Inferior parietal cortex (tissue), 1 donor: ENCODE results near the gene GRIN3A.
"Not testable (repeated sequence)": the region's sequence is repeated elsewhere in the genome, so short reads cannot be mapped to it uniquely, and the experiment has no call there.

ENCODE experiments used
- DNase-seq: peaks from one replicate; pipeline ENCODE4 v3.0.0-alpha.2; 2016; ENCODE audit errors: extremely low spot score

GRIN3A gene

DNA sequence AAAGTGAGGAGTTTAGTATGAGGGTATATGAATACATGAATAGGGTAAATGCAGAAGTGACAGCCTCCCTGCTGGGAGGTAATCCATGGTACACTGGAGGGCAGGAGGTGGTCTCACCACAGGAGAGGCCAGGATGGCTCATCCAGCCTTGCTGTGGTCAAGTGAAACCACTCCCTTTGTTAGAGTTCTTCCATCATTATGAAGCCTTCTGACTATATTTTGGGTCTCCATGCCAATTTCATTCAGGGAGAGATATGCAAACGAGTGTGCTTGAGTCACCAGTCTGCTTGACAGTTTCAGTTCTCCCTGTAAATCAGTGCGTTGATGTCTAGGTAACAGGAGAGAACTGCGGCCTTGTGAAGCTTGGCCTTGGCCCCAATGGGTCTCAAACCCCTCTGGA, 160.1 kb downstream of the GRIN3A start:
- DNase-seq: no peak

DNA sequence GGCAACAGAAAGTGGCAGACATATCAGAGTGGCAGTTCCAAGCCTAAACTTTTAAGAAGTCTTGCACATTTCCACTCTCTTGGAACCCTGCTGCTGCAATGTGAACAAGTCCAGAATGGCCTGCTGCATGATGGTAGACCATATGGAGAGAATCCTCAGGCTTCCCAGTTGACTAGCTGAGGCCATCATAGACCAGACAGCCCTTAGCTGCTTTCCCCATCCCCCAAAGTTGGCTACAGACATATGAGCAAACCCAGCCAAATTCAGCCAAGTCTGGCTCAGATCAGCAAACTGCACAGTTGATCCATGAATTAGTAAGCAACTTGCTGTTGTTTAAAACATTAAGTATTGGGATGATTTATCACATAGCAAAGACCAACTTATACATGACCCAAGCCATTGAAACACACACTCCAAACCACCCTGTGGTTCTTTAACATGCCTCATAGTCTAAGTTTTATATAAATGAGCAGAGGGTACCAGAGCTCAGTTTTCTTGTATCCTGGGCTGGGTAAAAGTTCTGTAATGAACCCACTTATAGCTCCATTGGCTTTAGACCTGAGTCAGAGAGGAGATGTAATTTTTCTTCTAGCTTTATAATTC, 163.6 kb downstream of the GRIN3A start:
- DNase-seq: no peak

DNA sequence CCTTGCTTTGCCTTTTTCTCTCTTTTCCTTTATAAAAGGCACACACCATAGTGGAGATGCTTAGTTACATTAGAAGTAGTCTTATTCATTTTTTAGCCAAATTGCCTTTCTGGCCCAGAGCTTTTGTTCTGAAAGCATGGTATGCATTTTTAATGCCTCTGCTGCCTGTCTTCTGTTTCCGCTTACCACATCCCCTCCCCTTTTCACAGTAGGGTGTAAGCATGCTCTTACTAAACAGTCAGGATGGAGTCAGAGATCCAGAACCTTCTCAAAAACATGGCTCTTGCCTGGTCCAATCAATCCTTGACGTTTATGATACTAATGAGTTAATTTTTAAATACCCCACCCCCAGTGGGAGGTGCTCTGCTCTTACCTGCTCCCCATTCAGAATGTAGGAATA, 166.1 kb downstream of the GRIN3A start:
- no peak for DNase-seq

DNA sequence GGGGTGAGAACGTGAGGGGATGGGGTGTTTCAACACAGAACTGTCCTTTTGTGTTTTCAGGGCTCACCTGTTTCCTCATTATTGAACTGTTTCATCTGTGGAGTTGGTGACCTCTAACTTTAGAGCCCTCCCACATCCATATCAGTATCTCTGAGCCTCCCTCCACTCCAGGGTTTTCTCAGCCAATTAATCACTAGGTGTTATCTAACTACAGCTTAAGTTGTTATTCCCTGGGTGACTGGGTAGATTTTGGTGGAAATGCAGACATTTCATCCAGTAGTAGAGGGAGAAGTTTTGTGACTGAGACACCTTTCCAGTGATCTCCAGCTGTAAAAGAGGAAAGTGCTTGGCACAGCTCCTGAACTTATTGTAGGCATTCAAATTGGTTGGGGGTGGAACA, 167.3 kb downstream of the GRIN3A start:
- no peak for DNase-seq

DNA sequence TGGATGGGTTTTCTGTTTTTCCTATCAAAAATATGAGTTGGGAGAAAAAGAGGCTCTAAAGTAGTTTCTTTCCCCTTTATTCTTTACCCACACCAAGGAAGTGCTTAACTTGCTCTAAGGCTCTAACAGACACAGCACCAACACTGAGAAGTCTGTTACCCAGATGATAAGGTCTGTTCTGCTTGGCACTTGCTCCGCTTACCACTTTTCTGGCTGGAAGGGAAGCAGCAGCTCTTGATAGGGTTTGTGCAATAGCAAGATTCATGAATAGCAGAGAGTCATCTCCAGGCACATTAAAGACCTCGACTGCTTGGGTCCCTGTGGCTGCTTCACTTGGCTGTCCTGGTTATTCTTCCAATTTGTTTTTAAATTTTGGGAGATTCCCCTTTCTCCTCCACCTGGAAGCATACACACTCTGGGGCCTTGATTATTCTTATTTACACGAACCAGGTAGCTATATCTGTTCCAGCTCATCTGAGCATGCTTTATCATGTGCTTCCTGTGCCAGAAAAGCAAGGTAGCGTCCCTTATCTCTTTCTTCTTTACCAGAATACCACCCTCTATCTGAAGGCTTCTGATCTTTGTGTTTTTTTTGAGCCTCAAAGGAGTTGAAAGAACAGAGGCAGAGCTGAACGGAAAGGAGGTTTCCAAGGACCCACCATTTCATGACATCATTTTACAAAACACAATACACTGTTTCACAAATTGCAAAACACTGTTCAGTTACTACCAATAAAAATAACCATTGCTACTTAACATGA, 168.5 kb downstream of the GRIN3A start:
- no peak for DNase-seq

DNA sequence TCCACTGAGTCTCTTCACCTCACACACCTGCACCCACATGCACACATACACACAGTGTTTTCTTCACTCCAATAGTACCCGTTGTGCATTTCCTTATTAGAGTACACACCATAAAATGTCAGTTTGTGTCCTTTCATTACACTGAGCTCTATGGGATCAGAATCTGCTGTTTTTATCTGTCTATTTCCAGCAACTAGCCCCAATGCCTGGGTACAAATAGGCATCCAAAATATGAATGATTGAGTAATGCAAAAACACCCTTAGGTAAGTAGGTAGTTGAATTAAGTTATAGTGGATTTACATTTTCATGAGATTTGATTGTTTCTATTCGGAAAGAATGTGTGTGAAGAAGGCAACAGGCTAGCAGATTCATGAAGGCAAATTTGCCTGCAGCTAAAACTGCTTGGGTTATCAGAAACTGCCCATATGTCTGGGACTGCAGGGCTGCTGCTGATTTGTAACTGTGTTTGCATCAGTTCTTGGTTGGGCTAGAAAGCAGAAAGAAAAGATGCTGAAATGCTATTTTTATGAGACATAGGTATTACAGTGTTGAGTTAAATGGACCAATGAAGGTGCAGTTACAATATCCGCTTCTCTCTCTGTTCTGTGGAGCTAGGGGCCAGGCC, 170.6 kb downstream of the GRIN3A start:
- no peak for DNase-seq

DNA sequence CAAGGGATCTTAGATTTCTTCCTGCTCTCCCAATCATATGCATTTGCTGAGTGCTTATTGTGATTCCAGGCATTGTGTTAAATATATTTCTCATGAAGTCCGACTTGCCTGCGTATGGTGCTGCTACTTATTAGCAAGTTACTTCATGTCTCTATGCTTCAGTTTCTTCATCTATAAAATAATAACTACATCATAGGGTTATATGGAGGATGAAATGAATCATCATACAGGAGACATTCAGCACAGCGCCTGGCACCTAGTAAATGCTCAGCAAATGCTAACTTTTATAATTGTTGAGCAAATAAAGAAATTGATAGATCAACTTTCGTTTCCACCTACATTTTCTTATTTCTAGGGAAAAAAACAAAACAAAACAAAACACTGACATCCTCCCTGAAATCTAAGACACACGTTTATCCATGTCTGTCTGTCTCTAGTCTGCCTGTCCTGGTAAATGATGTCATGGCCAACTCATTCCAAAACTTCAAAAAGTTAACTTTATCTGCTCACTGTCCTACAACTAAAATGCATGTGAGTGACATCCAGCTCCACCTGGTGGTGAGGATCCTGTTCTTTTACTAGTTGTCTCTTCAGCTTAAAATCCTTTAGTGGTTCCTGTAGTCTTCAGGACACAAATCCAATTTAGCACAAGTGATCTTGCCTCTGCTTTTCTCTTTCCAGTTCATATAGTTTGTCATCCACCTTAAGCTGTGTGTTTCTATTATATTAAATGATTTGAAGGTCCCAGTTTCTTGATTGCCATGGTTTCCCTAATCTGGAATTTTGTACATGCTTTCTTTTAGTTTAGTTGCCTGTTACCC, 171.3 kb downstream of the GRIN3A start:
- DNase-seq: no peak

DNA sequence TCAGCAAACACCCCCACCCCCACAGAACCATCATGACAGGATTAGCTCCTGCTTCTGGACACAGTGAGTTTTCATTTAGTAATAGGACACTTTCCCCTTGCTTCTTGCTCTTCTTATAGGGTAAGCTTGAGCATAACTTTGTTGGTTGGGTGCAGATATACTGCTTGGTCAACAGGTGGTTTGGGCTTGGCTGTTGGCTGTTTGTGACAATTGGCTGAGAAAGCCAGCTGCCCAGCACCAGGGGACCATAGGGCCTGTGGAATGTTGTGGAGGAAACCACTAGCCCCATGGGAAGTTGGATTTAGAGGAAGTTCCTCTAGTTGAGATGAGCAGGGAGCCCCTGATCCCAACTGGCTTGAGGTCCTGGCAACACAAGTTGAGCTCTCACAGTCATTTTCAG, 174.2 kb downstream of the GRIN3A start:
- no peak for DNase-seq

DNA sequence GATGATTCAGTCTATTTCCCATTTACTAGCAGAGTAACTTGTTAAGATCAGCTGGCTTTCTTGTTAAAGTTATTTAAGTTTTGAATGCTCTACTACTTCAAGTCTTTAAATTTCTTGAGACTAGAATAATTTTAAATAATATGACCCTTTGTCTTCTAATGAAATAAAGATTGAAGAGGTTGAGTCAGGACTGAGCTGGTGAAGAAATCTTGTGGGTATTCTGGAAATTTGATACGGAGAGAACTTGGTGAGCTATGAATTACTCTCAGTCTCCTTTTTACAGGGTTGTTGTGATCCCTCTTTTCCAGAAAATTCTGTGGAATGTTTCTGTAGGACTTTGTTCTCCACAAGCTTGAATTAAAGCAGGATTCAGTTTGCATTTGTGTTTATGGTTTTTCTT, 175.5 kb downstream of the GRIN3A start:
- no peak for DNase-seq

DNA sequence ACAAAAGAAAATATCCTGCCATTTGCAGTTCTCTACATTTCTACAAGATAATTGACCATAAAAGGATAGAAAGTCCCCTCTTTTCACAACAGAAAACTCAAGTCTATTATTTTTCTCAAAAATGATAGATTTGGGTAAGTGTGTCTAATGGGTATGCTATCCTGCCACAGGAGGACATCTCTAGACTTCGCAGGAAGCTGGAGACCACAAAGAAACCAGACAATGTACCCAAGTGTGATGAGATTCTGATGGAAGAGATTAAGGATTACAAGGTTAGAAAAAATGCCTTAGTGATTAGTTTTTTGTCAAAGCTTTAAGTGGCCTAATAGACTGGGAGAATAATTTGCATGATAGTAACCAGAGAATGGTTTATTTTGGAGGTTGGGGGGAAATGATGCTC, 176.7 kb downstream of the GRIN3A start:
- no peak for DNase-seq

DNA sequence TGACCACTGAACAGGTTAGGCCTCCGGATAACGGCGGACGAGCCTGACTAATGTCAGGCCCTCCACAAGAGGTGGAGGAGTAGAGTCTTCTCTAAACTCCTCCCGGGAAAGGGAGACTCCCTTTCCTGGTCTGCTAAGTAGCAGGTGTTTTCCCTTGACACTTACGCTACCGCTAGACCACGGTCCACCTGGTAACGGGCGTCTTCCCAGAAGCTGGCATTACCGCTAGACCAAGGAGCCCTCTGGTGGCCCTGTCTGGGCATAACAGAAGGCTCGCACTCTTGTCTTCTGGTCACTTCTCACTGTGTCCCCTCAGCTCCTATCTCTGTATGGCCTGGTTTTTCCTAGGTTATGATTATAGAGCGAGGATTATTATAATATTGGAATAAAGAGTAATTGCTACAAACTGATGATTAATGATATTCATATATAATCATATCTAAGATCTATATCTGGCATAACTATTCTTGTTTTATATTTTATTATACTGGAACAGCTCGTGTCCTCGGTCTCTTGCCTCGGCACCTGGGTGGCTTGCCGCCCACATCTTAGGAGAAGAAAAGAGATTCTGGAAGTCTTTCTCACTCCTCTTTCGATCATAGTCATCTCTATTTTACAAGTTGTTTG, 188.9 kb downstream of the GRIN3A start:
- DNase-seq: not testable (repeated sequence)

DNA sequence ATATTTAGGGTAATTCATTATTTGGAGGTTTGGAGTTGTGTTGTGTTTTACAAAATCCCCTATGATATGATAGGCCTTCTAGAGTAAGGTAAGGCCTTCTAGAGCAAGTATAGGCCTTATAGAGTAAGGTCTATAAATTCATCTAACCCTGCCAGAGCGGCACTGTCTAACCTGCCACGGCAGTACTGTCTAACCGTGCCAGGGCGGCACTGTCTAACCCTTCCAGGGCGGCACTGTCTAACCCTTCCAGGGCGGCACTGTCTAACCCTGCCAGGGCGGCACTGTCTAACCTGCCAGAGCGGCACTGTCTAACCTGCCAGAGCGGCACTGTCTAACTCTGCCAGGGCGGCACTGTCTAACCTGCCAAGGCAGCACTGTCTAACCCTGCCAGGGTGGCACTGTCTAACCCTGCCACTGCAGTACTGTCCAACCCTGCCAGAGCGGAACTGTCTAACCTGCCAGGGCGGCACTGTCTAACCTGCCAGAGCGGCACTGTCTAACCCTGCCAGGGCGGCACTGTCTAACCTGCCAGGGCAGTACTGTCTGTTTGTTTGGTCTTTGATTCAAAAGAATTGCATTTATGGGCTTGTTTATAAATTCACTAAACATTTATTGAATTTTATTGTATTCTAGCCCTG, 195.2 kb downstream of the GRIN3A start:
- DNase-seq: no peak

DNA sequence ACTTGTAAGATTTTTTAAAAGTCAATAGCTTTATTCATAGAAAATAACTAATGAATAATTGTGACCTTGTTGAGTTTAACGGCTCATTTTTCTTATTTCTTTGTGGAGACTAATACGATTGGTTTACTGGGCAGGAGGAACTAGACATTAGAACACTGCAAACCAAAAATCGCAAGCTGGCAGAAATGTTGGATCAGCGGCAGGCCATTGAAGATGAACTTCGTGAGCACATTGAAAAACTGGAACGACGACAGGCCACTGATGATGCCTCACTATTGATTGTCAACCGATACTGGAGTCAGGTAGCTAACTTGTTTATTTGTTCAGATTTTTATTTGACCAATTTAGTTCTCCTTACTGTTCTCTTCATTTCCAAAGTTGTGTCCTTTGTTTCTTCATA, 198.4 kb downstream of the GRIN3A start:
- DNase-seq: no peak

DNA sequence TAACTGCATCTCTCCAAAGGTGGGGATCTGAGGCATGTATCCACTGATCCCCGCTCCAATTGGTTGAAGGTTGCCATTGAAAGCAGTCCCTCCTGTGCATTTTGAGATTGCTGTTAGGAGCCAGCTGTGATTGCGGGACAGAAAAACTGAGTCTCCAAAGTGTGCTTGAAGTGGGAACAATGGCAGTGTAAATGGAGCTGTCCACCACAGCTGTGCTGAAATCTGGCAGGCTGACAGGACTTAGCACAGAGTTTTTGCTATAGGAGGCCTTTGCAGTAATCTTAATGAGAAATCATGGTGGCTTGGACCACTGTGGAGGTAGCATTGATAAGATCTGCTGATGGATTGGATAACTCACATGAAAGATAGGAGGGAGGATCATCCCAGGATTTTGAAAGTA, 201.5 kb downstream of the GRIN3A start:
- no peak for DNase-seq

DNA sequence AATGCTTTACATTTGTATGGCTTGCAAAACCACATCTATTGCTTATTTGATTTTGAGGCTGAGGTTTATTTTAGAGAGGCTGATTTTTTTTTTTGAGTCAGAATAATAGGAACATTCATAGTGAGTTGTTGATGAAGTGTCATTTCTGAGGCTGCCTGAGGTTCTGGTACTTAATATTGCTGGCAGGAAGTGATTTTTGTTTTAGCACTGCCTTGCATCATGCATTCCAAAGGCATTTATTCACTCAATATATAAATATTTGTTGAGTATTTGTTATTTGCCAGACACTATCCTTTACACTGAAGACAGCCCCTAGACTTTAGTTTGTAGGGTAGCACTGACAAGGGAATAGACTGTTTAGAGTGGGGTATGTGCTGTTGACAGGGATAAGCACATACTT, 202.1 kb downstream of the GRIN3A start:
- no peak for DNase-seq

DNA sequence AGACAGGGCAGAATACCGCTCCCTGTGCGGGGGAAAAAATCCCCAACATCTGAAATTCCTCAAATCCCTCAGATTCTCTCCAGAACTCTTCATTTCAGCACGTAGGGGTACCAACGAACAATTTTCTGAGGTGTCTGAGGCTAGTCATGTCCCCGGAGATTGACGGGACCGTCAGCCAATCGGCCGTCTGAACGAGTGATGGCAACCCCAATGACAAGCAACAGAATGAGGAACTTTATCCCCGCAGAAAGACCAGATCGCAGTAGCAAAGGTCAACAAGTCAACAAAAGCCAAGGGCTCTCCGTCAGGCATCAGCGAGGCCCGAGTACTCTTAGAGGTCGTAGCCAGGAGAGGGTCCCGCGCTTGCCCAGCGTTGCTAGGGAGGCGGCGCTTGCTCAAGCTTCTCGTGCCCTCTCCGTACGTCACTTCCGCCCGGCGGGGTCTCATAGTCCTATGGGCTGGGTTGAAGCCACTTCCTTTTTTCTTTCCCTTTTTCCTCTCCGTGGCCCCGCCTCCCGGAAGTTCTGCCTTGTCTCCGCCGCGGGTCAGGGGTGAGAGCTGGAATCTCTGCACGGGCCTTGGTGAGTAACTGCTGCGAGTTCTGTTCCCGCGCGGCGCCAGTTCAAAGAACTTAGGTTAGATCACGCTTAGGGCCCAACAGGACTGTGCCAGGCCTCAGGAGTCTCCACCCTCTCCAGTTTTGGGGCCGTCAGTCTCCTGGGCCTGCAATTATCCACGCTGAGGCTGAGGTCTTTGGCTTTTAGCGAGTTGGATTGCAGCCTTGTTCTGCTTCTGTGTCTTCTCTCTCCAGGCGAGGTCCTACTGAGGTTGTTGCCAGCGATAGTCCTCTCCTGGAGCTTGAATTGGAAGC, 204.9 kb downstream of the GRIN3A start, which contains the start of gene RNF20:
RNF20 (plus strand) TSS at position 520 of the 871 bp plus-strand sequence. CDS start 1,571 bp downstream, outside the sequence.
- DNase-seq: peak; percentile 100

DNA sequence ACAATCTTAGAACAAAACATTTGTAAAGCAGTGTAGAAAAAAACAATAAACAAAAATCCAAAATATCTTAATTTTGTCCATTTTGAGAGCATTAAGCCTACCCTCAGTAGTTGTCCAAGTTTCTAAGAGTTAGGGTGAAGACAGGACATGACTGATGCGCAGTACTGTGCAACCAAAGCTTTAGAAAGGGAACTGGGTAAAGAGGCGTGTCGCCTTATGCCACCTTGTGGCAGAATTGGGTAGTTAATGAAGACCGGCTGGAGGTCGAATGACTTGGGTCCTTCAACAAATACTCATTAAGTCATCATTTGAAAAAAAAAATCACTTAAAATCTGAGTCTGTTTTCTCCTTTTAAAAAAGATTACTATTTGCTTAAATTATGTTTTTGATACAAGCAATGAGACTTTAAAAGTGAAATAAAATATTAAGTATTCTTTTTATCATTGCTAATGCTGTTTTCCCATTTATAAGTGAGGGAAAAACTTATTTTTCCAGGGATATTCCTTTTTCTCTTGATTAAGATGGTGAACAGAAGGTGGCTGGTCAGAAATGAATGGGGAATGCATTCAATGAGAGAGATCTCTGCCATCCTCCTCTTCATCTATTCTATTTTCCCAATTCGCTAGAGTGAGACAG, 208.3 kb downstream of the GRIN3A start:
- peak; percentile 96 for DNase-seq

DNA sequence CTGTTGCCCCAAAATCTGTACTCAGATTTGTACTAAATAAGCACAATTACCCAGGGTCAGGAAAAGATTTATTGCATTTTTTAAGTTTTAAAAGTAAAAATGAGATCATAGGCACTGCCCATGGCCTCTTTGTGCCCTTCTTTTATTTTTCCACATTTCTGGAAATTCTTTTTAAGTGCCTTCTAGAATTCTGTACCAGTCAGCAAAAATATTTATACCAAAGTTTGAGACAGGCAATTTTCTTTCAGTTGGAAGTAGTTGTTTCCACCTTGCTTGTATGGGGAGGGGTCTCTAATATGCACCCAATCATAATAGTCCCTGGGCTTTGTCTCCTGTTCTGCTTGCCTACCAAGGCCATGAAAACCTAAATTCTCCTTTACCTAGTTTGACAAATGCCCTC, 210.4 kb downstream of the GRIN3A start:
- DNase-seq: no peak

DNA sequence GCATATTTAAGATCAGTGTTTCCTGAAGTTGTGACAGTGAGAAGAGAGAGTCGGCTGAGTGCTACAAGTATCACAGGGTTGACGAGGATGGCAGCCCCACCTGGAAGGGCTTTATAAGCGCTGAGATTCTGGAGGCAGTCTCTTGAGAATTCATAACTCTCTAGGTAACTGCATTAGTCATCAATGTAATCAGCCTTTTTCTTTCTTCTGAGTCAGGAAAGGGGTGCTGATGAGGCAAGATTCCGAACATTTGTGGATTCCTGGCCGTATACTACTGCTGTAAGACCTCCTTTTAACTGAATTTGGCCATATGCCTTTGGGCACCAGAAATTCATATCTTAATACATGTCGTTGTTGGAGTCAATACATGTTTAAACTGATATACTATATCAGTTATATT, 211.4 kb downstream of the GRIN3A start:
- DNase-seq: no peak

DNA sequence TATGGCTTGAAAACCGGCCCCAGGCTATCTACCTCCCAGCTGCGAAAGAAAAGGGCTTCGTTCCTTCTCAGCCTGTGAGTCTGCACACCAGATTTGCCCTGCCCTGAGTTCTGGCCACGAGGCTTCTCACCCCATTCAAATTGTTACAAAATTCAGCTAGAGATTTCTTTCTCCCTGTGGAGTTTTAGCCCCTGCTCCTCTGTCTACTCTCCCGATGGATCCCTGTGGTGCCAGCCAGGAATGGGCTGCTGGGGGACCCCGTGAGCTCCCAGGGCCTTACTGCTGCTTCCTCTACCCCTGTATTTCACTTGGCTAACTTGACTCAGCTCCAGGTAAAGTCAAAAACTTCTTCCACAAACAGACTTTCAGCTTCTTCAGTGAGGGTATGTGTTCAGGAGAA, 214.1 kb downstream of the GRIN3A start:
- DNase-seq: no peak
